GM06990 (cell line): Measurements from ENCODE around the gene COX7B.

Source experiments
- DNase-seq: peaks from one replicate; pipeline ENCODE4 v3.0.0-alpha.2; 2011; ENCODE audit not compliant: insufficient read length; ENCODE audit errors: extremely low read depth
- H3K27me3 ChIP-seq: replicated peaks from 2 replicates; pipeline ENCODE4 v1.6.0; 2011; ENCODE audit warnings: low read length; ENCODE audit not compliant: control insufficient read depth, insufficient read depth
- H3K36me3 ChIP-seq: 2 replicates; pipeline ENCODE4 v1.5.1; 2011; ENCODE audit warnings: low read length; ENCODE audit not compliant: control insufficient read depth, insufficient read depth
- H3K4me3 ChIP-seq: replicated peaks from 2 replicates; pipeline ENCODE4 v1.5.1; 2011; ENCODE audit warnings: low read depth, mild to moderate bottlenecking, control low read depth, low read length
- CTCF ChIP-seq: IDR thresholded peaks from 2 replicates; pipeline ENCODE4 v1.5.1; 2011; ENCODE audit warnings: low read length, control low read depth, mild to moderate bottlenecking, inconsistent platforms; ENCODE audit not compliant: insufficient read depth, poor library complexity, severe bottlenecking

The COX7B gene

DNA sequence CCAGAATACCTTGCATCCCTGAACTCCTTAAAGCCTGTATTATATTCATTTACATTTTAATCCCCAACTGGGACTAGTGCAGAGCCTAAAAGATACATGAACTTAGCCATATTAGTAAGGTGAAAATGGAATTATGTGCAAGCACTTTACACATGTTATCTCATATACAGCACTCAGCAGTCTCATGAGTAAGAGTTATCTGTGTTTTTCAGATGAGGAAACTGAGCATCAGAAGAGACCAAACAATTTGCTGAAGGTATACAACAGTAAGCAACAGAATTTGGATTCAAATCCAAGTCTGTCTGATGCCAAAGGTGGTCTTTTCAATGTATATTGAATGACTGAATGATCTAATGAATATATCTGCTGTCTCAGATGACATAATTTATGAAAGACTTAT is 23.5 kb downstream of the COX7B start:
- Histone ChIP-seq H3K27me3 (no peaks in the 10 kb centered on the region), H3K4me3 (no peak overlapping the region), H3K36me3 (no peaks in the 10 kb centered on the region)
- TF ChIP-seq CTCF, result no peak
- no peak for DNase-seq

DNA sequence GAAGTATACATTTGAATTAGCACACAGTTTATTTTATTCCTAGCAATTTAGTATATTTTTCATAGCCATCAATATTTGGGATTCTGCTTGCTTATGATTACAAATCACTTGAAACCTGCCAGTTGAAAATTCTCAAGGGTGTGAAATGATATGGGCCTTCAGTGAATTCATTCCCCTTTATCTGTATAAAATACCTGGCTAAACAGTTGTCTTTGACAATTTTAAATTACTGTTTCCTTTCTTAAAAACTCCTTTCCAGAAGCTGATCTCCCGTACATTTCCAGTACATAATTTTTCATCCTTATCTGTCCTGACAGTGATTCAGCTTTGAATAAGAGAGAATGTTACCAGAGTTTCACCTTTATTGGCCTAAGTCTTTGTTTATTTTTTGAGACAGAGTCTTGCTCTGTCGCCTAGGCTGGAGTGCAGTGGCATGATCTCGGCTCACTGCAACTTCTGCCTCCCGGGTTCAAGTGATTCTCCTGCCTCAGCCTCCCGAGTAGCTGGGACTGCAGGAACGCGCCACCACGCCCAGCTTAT is 25.1 kb downstream of the COX7B start:
- H3K27me3 ChIP-seq, result no peaks in the 10 kb centered on the region
- TF ChIP-seq CTCF, result no peak
- no peak for DNase-seq
- no peaks in the 10 kb centered on the region for H3K36me3 ChIP-seq
- no peak overlapping the region for H3K4me3 ChIP-seq

GRCh38 chrX:77925764-77926163 is 26.5 kb downstream of the COX7B start:
- DNase-seq, result no peak
- H3K36me3 ChIP-seq, result no peaks in the 10 kb centered on the region
- no peaks in the 10 kb centered on the region for H3K27me3 ChIP-seq
- no peak overlapping the region for H3K4me3 ChIP-seq
- no peak for TF ChIP-seq CTCF

DNA sequence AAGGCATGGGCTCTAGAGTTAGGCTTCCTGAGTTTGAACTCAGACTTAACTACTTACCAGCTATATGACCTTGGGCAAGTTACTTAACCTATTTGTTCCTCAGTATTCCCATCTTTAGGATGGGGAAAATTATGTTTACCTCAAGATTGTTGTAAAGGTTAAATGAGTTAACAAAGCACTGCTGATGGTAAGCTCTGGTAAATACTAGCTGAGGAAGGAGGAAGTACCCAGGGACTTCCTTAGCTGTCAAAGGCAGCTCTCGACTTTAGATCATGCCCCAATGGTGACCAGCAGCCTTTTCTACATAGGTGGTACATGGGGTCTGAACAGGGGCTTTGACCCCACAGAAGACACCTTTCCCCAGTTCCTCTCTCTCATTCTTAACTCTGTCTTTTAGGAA is 31.3 kb downstream of the COX7B start:
- no peaks in the 10 kb centered on the region for H3K27me3 ChIP-seq
- H3K36me3 ChIP-seq, result no peaks in the 10 kb centered on the region
- TF ChIP-seq CTCF, result no peak
- no peak overlapping the region for H3K4me3 ChIP-seq
- no peak for DNase-seq

GRCh38 chrX:77935886-77936285 is 36.6 kb downstream of the COX7B start:
- no peak for DNase-seq
- TF ChIP-seq CTCF, result no peak
- H3K27me3 ChIP-seq, result no peaks in the 10 kb centered on the region
- H3K4me3 ChIP-seq, result no peak overlapping the region
- no peaks in the 10 kb centered on the region for H3K36me3 ChIP-seq

- Histone ChIP-seq H3K4me3 (no peak overlapping the region), H3K36me3 (no peaks in the 10 kb centered on the region), H3K27me3 (no peaks in the 10 kb centered on the region)
- no peak for TF ChIP-seq CTCF
- no peak for DNase-seq
Observed at GRCh38 chrX:77936299-77936698, 37.0 kb downstream of the COX7B start.
